Stimulated activated CD4-positive, alpha-beta T cell treated with anti-CD3 and anti-CD28 coated beads, Interleukin-1b, Interleukin-23, amount 100 ng/mL, for 48 hours (primary cell): ENCODE results near the gene CCDC177.

Source experiments
- DNase-seq: peaks from one replicate; pipeline ENCODE4 v3.0.0-alpha.2; 2020

Gene CCDC177

GRCh38 chr14:69559581-69560011 lies 15.1 kb downstream of the CCDC177 start:
- no peak for DNase-seq

- DNase-seq = no peak
Observed at GRCh38 chr14:69558774-69559173, 15.9 kb downstream of the CCDC177 start.

GRCh38 chr14:69554500-69554899 lies 20.2 kb downstream of the CCDC177 start:
- DNase-seq = no peak

GRCh38 chr14:69553252-69553651 lies 21.4 kb downstream of the CCDC177 start:
- DNase-seq = no peak

GRCh38 chr14:69551511-69551910 lies 23.2 kb downstream of the CCDC177 start:
- no peak for DNase-seq

- no peak for DNase-seq
Observed at GRCh38 chr14:69548566-69548965, 26.1 kb downstream of the CCDC177 start.

- no peak for DNase-seq
Observed at GRCh38 chr14:69547701-69548348, 26.8 kb downstream of the CCDC177 start.

- DNase-seq = peak; percentile 36
Observed at GRCh38 chr14:69543341-69544115, 31.1 kb downstream of the CCDC177 start.

- DNase-seq = no peak
Observed at GRCh38 chr14:69542311-69542710, 32.4 kb downstream of the CCDC177 start.

GRCh38 chr14:69540654-69541335 lies 33.9 kb downstream of the CCDC177 start:
- DNase-seq = no peak

- DNase-seq = no peak
Observed at GRCh38 chr14:69539631-69540410, 34.9 kb downstream of the CCDC177 start.

- no peak for DNase-seq
Observed at GRCh38 chr14:69538766-69539165, 35.9 kb downstream of the CCDC177 start.

- no peak for DNase-seq
Observed at GRCh38 chr14:69537900-69538299, 36.8 kb downstream of the CCDC177 start.

- no peak for DNase-seq
Observed at GRCh38 chr14:69536971-69537370, 37.7 kb downstream of the CCDC177 start.

- DNase-seq = no peak
Observed at GRCh38 chr14:69535230-69535848, 39.3 kb downstream of the CCDC177 start.

GRCh38 chr14:69532561-69533340 lies 41.9 kb downstream of the CCDC177 start:
- DNase-seq = no peak

GRCh38 chr14:69531135-69531534 lies 43.5 kb downstream of the CCDC177 start:
- DNase-seq = no peak

- DNase-seq = no peak
Observed at GRCh38 chr14:69530095-69530494, 44.6 kb downstream of the CCDC177 start.

- no peak for DNase-seq
Observed at GRCh38 chr14:69529563-69529962, 45.1 kb downstream of the CCDC177 start.

- DNase-seq = no peak
Observed at GRCh38 chr14:69528930-69529329, 45.7 kb downstream of the CCDC177 start.

GRCh38 chr14:69528143-69528542 lies 46.5 kb downstream of the CCDC177 start:
- no peak for DNase-seq

- DNase-seq = no peak
Observed at GRCh38 chr14:69527635-69528034, 47.0 kb downstream of the CCDC177 start.
